H1 (cell line): ENCODE data around the gene PHYH. TPM values are rescaled to one million over a fixed set of nuclear protein-coding genes. Genes with fewer than 3 reads are reported as not detected.

Experiments used
- BACH1 ChIP-seq: IDR thresholded peaks from 2 replicates; pipeline ENCODE4 v1.6.1; 2012; ENCODE audit warnings: low read length, improper control_type of control experiment
- CBX5 ChIP-seq: fragments of 300-800, 300-1000 bp; sonication (generic); IDR thresholded peaks from 2 replicates; pipeline ENCODE4 v1.7.1; 2016; ENCODE audit warnings: antibody characterized with exemption, low read length, low read depth
- CHD1 ChIP-seq: IDR thresholded peaks from 2 replicates; pipeline ENCODE4 v1.6.1; 2012; ENCODE audit warnings: low read depth, low read length, improper control_type of control experiment
- E2F6 ChIP-seq: IDR thresholded peaks from 2 replicates; pipeline ENCODE4 v1.6.1; 2012; ENCODE audit warnings: inconsistent platforms
- FOSL1 ChIP-seq: IDR thresholded peaks from 2 replicates; pipeline ENCODE4 v1.6.1; 2011; ENCODE audit warnings: mild to moderate bottlenecking, low read depth, low read length, moderate library complexity; ENCODE audit not compliant: insufficient read depth
- GABPA ChIP-seq: IDR thresholded peaks from 2 replicates; pipeline ENCODE4 v1.6.1; 2011; ENCODE audit warnings: mild to moderate bottlenecking, low read length, moderate library complexity, borderline replicate concordance; ENCODE audit not compliant: insufficient read depth
- HDAC2 ChIP-seq, 2 experiments: fragments of 300-600 bp in 1 of 2; sonication (generic) in 1 of 2; IDR thresholded peaks; 2 replicates each; pipeline ENCODE4 v1.6.1; 2011 to 2012; ENCODE audit warnings: low read depth in 2 of 2, low read length in 2 of 2, mild to moderate bottlenecking in 2 of 2, moderate library complexity in 2 of 2, borderline replicate concordance in 1 of 2, inconsistent platforms in 1 of 2
- JUN ChIP-seq: IDR thresholded peaks from 2 replicates; pipeline ENCODE4 v1.6.1; 2011; ENCODE audit warnings: low read depth, mild to moderate bottlenecking, improper control_type of control experiment, low read length
- KDM4A ChIP-seq: IDR thresholded peaks from one replicate; pipeline ENCODE4 v1.7.1; 2012; ENCODE audit warnings: low read depth, mild to moderate bottlenecking, moderate library complexity, low read length, inconsistent platforms; ENCODE audit not compliant: severe bottlenecking
- KDM5A ChIP-seq: fragments of 200-600 bp; IDR thresholded peaks from 2 replicates; pipeline ENCODE4 v1.7.1; 2012; ENCODE audit warnings: mild to moderate bottlenecking, low read length, inconsistent platforms, mixed read lengths
- MAX ChIP-seq: IDR thresholded peaks from 2 replicates; pipeline ENCODE4 v1.6.1; 2012; ENCODE audit warnings: inconsistent platforms
- PHF8 ChIP-seq: fragments of 200-600 bp; sonication (generic); conservative IDR thresholded peaks from 2 replicates; pipeline ENCODE4 v1.7.1; 2012; ENCODE audit warnings: low read depth, mild to moderate bottlenecking, inconsistent platforms, low read length, moderate library complexity
- POLR2A ChIP-seq, 2 experiments: IDR thresholded peaks; 1 replicate in 1 of 2; 2 replicates in 1 of 2; pipeline ENCODE4 v1.6.1; 2011; ENCODE audit warnings: low read depth in 2 of 2, low read length in 2 of 2, mild to moderate bottlenecking in 2 of 2; ENCODE audit errors: control extremely low read depth in 1 of 2
- POLR2AphosphoS5 ChIP-seq: IDR thresholded peaks from 2 replicates; pipeline ENCODE4 v1.6.1; 2011; ENCODE audit warnings: low read depth, low read length
- RAD21 ChIP-seq, 2 experiments: IDR thresholded peaks in 1 of 2; conservative IDR thresholded peaks in 1 of 2; 2 replicates each; pipeline ENCODE4 v1.6.1; 2011; ENCODE audit warnings: low read depth in 2 of 2, low read length in 2 of 2, improper control_type of control experiment in 1 of 2, inconsistent platforms in 1 of 2, mild to moderate bottlenecking in 1 of 2, moderate library complexity in 1 of 2
- RFX5 ChIP-seq: IDR thresholded peaks from 2 replicates; pipeline ENCODE4 v1.6.1; 2011; ENCODE audit warnings: low read depth, low read length, improper control_type of control experiment, borderline replicate concordance
- RNF2 ChIP-seq: fragments of 200-900, 300-1000 bp; sonication (generic); IDR thresholded peaks from 2 replicates; pipeline ENCODE4 v1.7.1; 2016; ENCODE audit warnings: borderline replicate concordance, low read depth, mild to moderate bottlenecking, antibody characterized with exemption, low read length; ENCODE audit not compliant: poor library complexity, severe bottlenecking; ENCODE audit errors: missing control alignments
- SP4 ChIP-seq: IDR thresholded peaks from 2 replicates; pipeline ENCODE4 v1.6.1; 2012; ENCODE audit warnings: low read length, inconsistent platforms
- TAF1 ChIP-seq: IDR thresholded peaks from 2 replicates; pipeline ENCODE4 v1.6.1; 2011; ENCODE audit warnings: mild to moderate bottlenecking, low read depth, low read length
- TBP ChIP-seq: IDR thresholded peaks from 2 replicates; pipeline ENCODE4 v1.6.1; 2011; ENCODE audit warnings: low read depth, low read length, improper control_type of control experiment
- USF2 ChIP-seq: IDR thresholded peaks from 2 replicates; pipeline ENCODE4 v1.6.1; 2011; ENCODE audit warnings: low read length, improper control_type of control experiment
- polyA plus RNA-seq, 7 experiments: library from polyadenylated mRNA; depleted of rRNA in 3 of 7; stranded (reverse) in 5 of 7; unstranded in 2 of 7; fragments of >200 nt in 5 of 7; fragments of 200-250 nt in 2 of 7; gene quantifications; 1 replicate in 5 of 7; 2 replicates in 1 of 7; 4 replicates in 1 of 7; pipeline versions ENCODE4 v1.2.1 to v1.2.3, GENCODE V29; 2011 to 2013; ENCODE audit warnings: missing spikeins in 2 of 7, mixed read lengths in 2 of 7
- total RNA-seq: library from RNA; stranded (reverse); fragmentation: NEBNext Ultra II Directional; extraction: Animal tissue kit (Norgen Biotek cat#: 25700); gene quantifications from 2 replicates; pipeline ENCODE4 v1.2.1, GENCODE V29; 2021

Gene PHYH
- total and polyA plus RNA-seq, 2 of the 8 experiments (the other 6 are each of a cell fraction or from before 2014, with no cell fraction given): 22.0 to 22.7 TPM

- TF ChIP-seq RAD21 (IDR thresholded peaks at IDR 0.05 in 1 of 2, conservative IDR thresholded peaks at IDR 0.05 in 1 of 2; ENCODE audit: low read depth in 2 of 2, low read length in 2 of 2): peak in 1 of 2 experiments; percentile 1; a peak in 1 of 4 replicates
- no peak for TF ChIP-seq RFX5
- peak; percentile 56; the same call in 1 of the 2 replicates for TF ChIP-seq PHF8
- peak; percentile 84 for TF ChIP-seq KDM4A
- no peak for TF ChIP-seq KDM5A
- TF ChIP-seq MAX: peak; percentile 88
- TF ChIP-seq E2F6: peak; percentile 90
- peak; percentile 35 for TF ChIP-seq TBP
- no peak for TF ChIP-seq BACH1
- no peak for TF ChIP-seq FOSL1
- peak; percentile 55 for TF ChIP-seq RNF2
- peak; percentile 87 for TF ChIP-seq JUN
- peak; percentile 76 to 80 for TF ChIP-seq POLR2A (IDR thresholded peaks at IDR 0.05; ENCODE audit: control extremely low read depth in 1 of 2, low read depth in 2 of 2, low read length in 2 of 2)
- TF ChIP-seq HDAC2 (IDR thresholded peaks at IDR 0.05; ENCODE audit: borderline replicate concordance in 1 of 2, low read depth in 2 of 2, low read length in 2 of 2): peak in 1 of 2 experiments; percentile 22; a peak in 1 of 4 replicates
- peak; percentile 63 for TF ChIP-seq POLR2AphosphoS5
- TF ChIP-seq USF2: peak; percentile 42
- TF ChIP-seq SP4: peak; percentile 20; the same call in 1 of the 2 replicates
- TF ChIP-seq GABPA: peak; percentile 73
- no peak for TF ChIP-seq CBX5
- no peak for TF ChIP-seq CHD1
- TF ChIP-seq TAF1: peak; percentile 81; the same call in 1 of the 2 replicates
- TF ChIP-seq, all 59 proteins: peak for 18
These were observed at the start of gene PHYH (continued) for GRCh38 chr10:13299437-13300287.
